Vagina (tissue), 2 donors: ENCODE data around the gene ZNF488.

Experiments used
- CTCF ChIP-seq, 3 experiments: fragments of 450-650 bp in 2 of 3; fragments of 200-600 bp in 1 of 3; sonication (generic) in 1 of 3; IDR thresholded peaks; one replicate each; pipeline ENCODE4 v1.5.1; 2017 to 2019; ENCODE audit warnings: antibody characterized with exemption in 3 of 3, mild to moderate bottlenecking in 2 of 3, moderate library complexity in 2 of 3
- POLR2A ChIP-seq, 2 donors: fragments of 450-650 bp; IDR thresholded peaks; one replicate each; pipeline ENCODE4 v1.6.1; 2017; ENCODE audit warnings: antibody characterized with exemption in 2 of 2, mild to moderate bottlenecking in 2 of 2, moderate library complexity in 2 of 2
- POLR2AphosphoS5 ChIP-seq, 2 donors: sonication (generic); formaldehyde crosslinking; IDR thresholded peaks; one replicate each; pipeline ENCODE4 v1.9.0; 2017; ENCODE audit warnings: antibody characterized with exemption in 2 of 2, mild to moderate bottlenecking in 2 of 2, low read depth in 1 of 2; ENCODE audit not compliant: insufficient read depth in 1 of 2

- TF ChIP-seq CTCF (IDR thresholded peaks at IDR 0.05) (no peak), POLR2AphosphoS5 (IDR thresholded peaks at IDR 0.05; ENCODE audit: insufficient read depth in 1 of 2, low read depth in 1 of 2) (no peak), POLR2A (IDR thresholded peaks at IDR 0.05) (no peak)
These were observed 20.8 kb upstream of the ZNF488 start for GRCh38 chr10:47404937-47405336.
